Measurements from ENCODE around the gene EFNB3. TPM values are rescaled to one million over a fixed set of nuclear protein-coding genes. Genes with fewer than 3 reads are reported as not detected.

The EFNB3 gene
- polyA plus RNA-seq, 2 of the 4 experiments (the other 2 are of a cell fraction) = 1.7 to 1.9 TPM

DNA sequence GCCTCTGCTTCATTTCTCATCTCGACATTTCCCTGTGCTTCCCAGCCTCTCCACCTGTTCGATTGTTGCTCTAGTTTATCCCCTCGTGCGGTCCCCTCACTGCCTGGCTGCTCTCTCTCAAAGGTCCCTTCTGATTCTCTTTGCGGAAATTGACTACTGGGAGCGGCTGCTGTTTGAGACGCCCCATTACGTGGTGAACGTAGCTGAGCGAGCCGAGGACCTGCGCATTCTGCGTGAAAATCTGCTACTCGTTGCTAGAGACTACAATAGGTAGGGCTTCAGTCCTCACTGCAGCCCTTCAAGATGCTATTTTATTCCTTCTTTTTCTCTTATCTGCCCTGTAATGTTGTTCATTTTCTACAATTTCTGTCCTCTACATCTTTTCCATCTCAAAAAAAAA lies 52.0 kb downstream of the EFNB3 start:
- DNase-seq (ENCODE audit: low read depth in 1 of 2, low spot score in 1 of 2) (no peak), FAIRE-seq (no peak), ATAC-seq (no peak)
- no peak for TF ChIP-seq NPAS2 (CRISPR knock-in tag; IDR thresholded peaks at IDR 0.05; ENCODE audit: borderline replicate concordance)
- Histone ChIP-seq H3K4me2 (no peak overlapping the region), H3K9me3 (no peaks in the 10 kb centered on the region), H3K27ac (no peak overlapping the region), H3K4me1 (peaks cover 7% of the 10 kb centered on the region; the same call in 2 of the 3 replicates), H3K4me3 (no peak overlapping the region)
- CTCF ChIA-PET = interaction anchor here (0.6 to 3.1 kb wide), 4 partner anchors 13 to 190 kb away, joined by 4 to 19 read pairs (median 4); no protein-coding TSS in a partner anchor
- POLR2A ChIA-PET = no interaction called here
- WGBS (ENCODE audit: missing lambda C conversion rate) = 86% methylated on average over 14 of the region's 14 CpGs

Other genes starting within 250 kb of the EFNB3 start
- 14.4 and 18.2 TPM in 2 replicates for gene ZBTB4, start 225.6 kb upstream of the EFNB3 start, polyA plus RNA-seq (2011; rRNA removed)
- 24.4 to 29.5 TPM (median 28.2 TPM) in 3 replicates for gene ZBTB4, start 225.6 kb upstream of the EFNB3 start, polyA plus RNA-seq (2017; fragmentation: RNase III; extraction: RNeasy Plus Mini Kit Qiagen cat#74134 plus additional on column Dnase treatment)
- not detected in 2 replicates for gene SLC35G6, start 223.8 kb upstream of the EFNB3 start, polyA plus RNA-seq (2011; rRNA removed)
- gene SLC35G6, start 223.8 kb upstream of the EFNB3 start, polyA plus RNA-seq (2017; fragmentation: RNase III; extraction: RNeasy Plus Mini Kit Qiagen cat#74134 plus additional on column Dnase treatment) = not detected in 3 replicates
- 22.8 and 57.1 TPM in 2 replicates for gene POLR2A, start 220.8 kb upstream of the EFNB3 start, polyA plus RNA-seq (2011; rRNA removed)
- 65.6 to 69.6 TPM (median 67.4 TPM) in 3 replicates for gene POLR2A, start 220.8 kb upstream of the EFNB3 start, polyA plus RNA-seq (2017; fragmentation: RNase III; extraction: RNeasy Plus Mini Kit Qiagen cat#74134 plus additional on column Dnase treatment)
- 11.9 and 12.4 TPM in 2 replicates for gene TNFSF12, start 156.1 kb upstream of the EFNB3 start, polyA plus RNA-seq (2011; rRNA removed)
- gene TNFSF12, start 156.1 kb upstream of the EFNB3 start, polyA plus RNA-seq (2017; fragmentation: RNase III; extraction: RNeasy Plus Mini Kit Qiagen cat#74134 plus additional on column Dnase treatment) = 7.9 to 9.9 TPM (median 9.7 TPM) in 3 replicates
- 1.0 TPM in 2 replicates for gene TNFSF13, start 146.5 kb upstream of the EFNB3 start, polyA plus RNA-seq (2011; rRNA removed)
- gene TNFSF13, start 146.5 kb upstream of the EFNB3 start, polyA plus RNA-seq (2017; fragmentation: RNase III; extraction: RNeasy Plus Mini Kit Qiagen cat#74134 plus additional on column Dnase treatment) = 0.41 to 0.78 TPM (median 0.61 TPM) in 3 replicates
- 150 and 165 TPM in 2 replicates for gene SENP3, start 143.3 kb upstream of the EFNB3 start, polyA plus RNA-seq (2011; rRNA removed)
- 104 to 119 TPM (median 114 TPM) in 3 replicates for gene SENP3, start 143.3 kb upstream of the EFNB3 start, polyA plus RNA-seq (2017; fragmentation: RNase III; extraction: RNeasy Plus Mini Kit Qiagen cat#74134 plus additional on column Dnase treatment)
- 14.9 and 17.7 TPM in 2 replicates for gene CD68, start 125.6 kb upstream of the EFNB3 start, polyA plus RNA-seq (2011; rRNA removed)
- 6.5 to 11.6 TPM (median 9.8 TPM) in 3 replicates for gene CD68, start 125.6 kb upstream of the EFNB3 start, polyA plus RNA-seq (2017; fragmentation: RNase III; extraction: RNeasy Plus Mini Kit Qiagen cat#74134 plus additional on column Dnase treatment)
- gene MPDU1, start 121.3 kb upstream of the EFNB3 start, polyA plus RNA-seq (2011; rRNA removed) = 148 and 204 TPM in 2 replicates
- 126 to 134 TPM (median 127 TPM) in 3 replicates for gene MPDU1, start 121.3 kb upstream of the EFNB3 start, polyA plus RNA-seq (2017; fragmentation: RNase III; extraction: RNeasy Plus Mini Kit Qiagen cat#74134 plus additional on column Dnase treatment)
- gene SOX15, start 115.1 kb upstream of the EFNB3 start, polyA plus RNA-seq (2011; rRNA removed) = 0.05 and 0.11 TPM in 2 replicates
- 0.19 to 0.30 TPM (median 0.22 TPM) in 3 replicates for gene SOX15, start 115.1 kb upstream of the EFNB3 start, polyA plus RNA-seq (2017; fragmentation: RNase III; extraction: RNeasy Plus Mini Kit Qiagen cat#74134 plus additional on column Dnase treatment)
- 40.7 and 45.3 TPM in 2 replicates for gene FXR2, start 90.3 kb upstream of the EFNB3 start, polyA plus RNA-seq (2011; rRNA removed)
- 38.9 to 45.2 TPM (median 42.9 TPM) in 3 replicates for gene FXR2, start 90.3 kb upstream of the EFNB3 start, polyA plus RNA-seq (2017; fragmentation: RNase III; extraction: RNeasy Plus Mini Kit Qiagen cat#74134 plus additional on column Dnase treatment)
- 38.1 and 44.4 TPM in 2 replicates for gene SAT2, start 77.4 kb upstream of the EFNB3 start, polyA plus RNA-seq (2011; rRNA removed)
- 59.8 to 76.3 TPM (median 70.1 TPM) in 3 replicates for gene SAT2, start 77.4 kb upstream of the EFNB3 start, polyA plus RNA-seq (2017; fragmentation: RNase III; extraction: RNeasy Plus Mini Kit Qiagen cat#74134 plus additional on column Dnase treatment)
- gene SHBG, start 75.1 kb upstream of the EFNB3 start, polyA plus RNA-seq (2011; rRNA removed) = 0.31 and 0.34 TPM in 2 replicates
- 0.37 to 0.63 TPM (median 0.50 TPM) in 3 replicates for gene SHBG, start 75.1 kb upstream of the EFNB3 start, polyA plus RNA-seq (2017; fragmentation: RNase III; extraction: RNeasy Plus Mini Kit Qiagen cat#74134 plus additional on column Dnase treatment)
- gene ATP1B2, start 54.3 kb upstream of the EFNB3 start, polyA plus RNA-seq (2011; rRNA removed) = 0.16 and 0.20 TPM in 2 replicates
- 0.05 to 0.26 TPM (median 0.10 TPM) in 3 replicates for gene ATP1B2, start 54.3 kb upstream of the EFNB3 start, polyA plus RNA-seq (2017; fragmentation: RNase III; extraction: RNeasy Plus Mini Kit Qiagen cat#74134 plus additional on column Dnase treatment)
- 65.9 and 80.1 TPM in 2 replicates for gene TP53, start 17.7 kb upstream of the EFNB3 start, polyA plus RNA-seq (2011; rRNA removed)
- 53.1 to 64.0 TPM (median 59.4 TPM) in 3 replicates for gene TP53, start 17.7 kb upstream of the EFNB3 start, polyA plus RNA-seq (2017; fragmentation: RNase III; extraction: RNeasy Plus Mini Kit Qiagen cat#74134 plus additional on column Dnase treatment)
- gene WRAP53, start 16.7 kb upstream of the EFNB3 start, polyA plus RNA-seq (2011; rRNA removed) = 15.9 and 17.4 TPM in 2 replicates
- gene WRAP53, start 16.7 kb upstream of the EFNB3 start, polyA plus RNA-seq (2017; fragmentation: RNase III; extraction: RNeasy Plus Mini Kit Qiagen cat#74134 plus additional on column Dnase treatment) = 33.8 to 34.0 TPM (median 33.9 TPM) in 3 replicates
- gene DNAH2, start 12.5 kb downstream of the EFNB3 start, polyA plus RNA-seq (2011; rRNA removed) = 0.08 TPM in 2 replicates
- gene DNAH2, start 12.5 kb downstream of the EFNB3 start, polyA plus RNA-seq (2017; fragmentation: RNase III; extraction: RNeasy Plus Mini Kit Qiagen cat#74134 plus additional on column Dnase treatment) = 0.01 to 0.05 TPM (median 0.03 TPM) in 3 replicates
- 1.3 and 3.3 TPM in 2 replicates for gene KDM6B, start 129.0 kb downstream of the EFNB3 start, polyA plus RNA-seq (2011; rRNA removed)
- gene KDM6B, start 129.0 kb downstream of the EFNB3 start, polyA plus RNA-seq (2017; fragmentation: RNase III; extraction: RNeasy Plus Mini Kit Qiagen cat#74134 plus additional on column Dnase treatment) = 7.6 to 10.2 TPM (median 8.8 TPM) in 3 replicates
- 0.48 and 0.57 TPM in 2 replicates for gene TMEM88, start 149.9 kb downstream of the EFNB3 start, polyA plus RNA-seq (2011; rRNA removed)
- gene TMEM88, start 149.9 kb downstream of the EFNB3 start, polyA plus RNA-seq (2017; fragmentation: RNase III; extraction: RNeasy Plus Mini Kit Qiagen cat#74134 plus additional on column Dnase treatment) = 0.17 to 0.73 TPM (median 0.33 TPM) in 3 replicates
- gene NAA38, start 152.4 kb downstream of the EFNB3 start, polyA plus RNA-seq (2011; rRNA removed) = 98.9 and 102 TPM in 2 replicates
- 268 to 287 TPM (median 275 TPM) in 3 replicates for gene NAA38, start 152.4 kb downstream of the EFNB3 start, polyA plus RNA-seq (2017; fragmentation: RNase III; extraction: RNeasy Plus Mini Kit Qiagen cat#74134 plus additional on column Dnase treatment)
- 17.7 and 20.4 TPM in 2 replicates for gene CYB5D1, start 152.8 kb downstream of the EFNB3 start, polyA plus RNA-seq (2011; rRNA removed)
- gene CYB5D1, start 152.8 kb downstream of the EFNB3 start, polyA plus RNA-seq (2017; fragmentation: RNase III; extraction: RNeasy Plus Mini Kit Qiagen cat#74134 plus additional on column Dnase treatment) = 26.4 to 28.2 TPM (median 28.1 TPM) in 3 replicates
- gene CHD3, start 183.6 kb downstream of the EFNB3 start, polyA plus RNA-seq (2011; rRNA removed) = 56.3 and 69.7 TPM in 2 replicates
- gene CHD3, start 183.6 kb downstream of the EFNB3 start, polyA plus RNA-seq (2017; fragmentation: RNase III; extraction: RNeasy Plus Mini Kit Qiagen cat#74134 plus additional on column Dnase treatment) = 88.0 to 113 TPM (median 111 TPM) in 3 replicates
- 2.1 and 2.4 TPM in 2 replicates for gene RNF227, start 211.1 kb downstream of the EFNB3 start, polyA plus RNA-seq (2011; rRNA removed)
- 1.7 to 4.1 TPM (median 3.7 TPM) in 3 replicates for gene RNF227, start 211.1 kb downstream of the EFNB3 start, polyA plus RNA-seq (2017; fragmentation: RNase III; extraction: RNeasy Plus Mini Kit Qiagen cat#74134 plus additional on column Dnase treatment)
- gene KCNAB3, start 224.7 kb downstream of the EFNB3 start, polyA plus RNA-seq (2011; rRNA removed) = 2.4 and 2.7 TPM in 2 replicates
- gene KCNAB3, start 224.7 kb downstream of the EFNB3 start, polyA plus RNA-seq (2017; fragmentation: RNase III; extraction: RNeasy Plus Mini Kit Qiagen cat#74134 plus additional on column Dnase treatment) = 3.2 to 4.8 TPM (median 3.4 TPM) in 3 replicates
- 200 and 204 TPM in 2 replicates for gene TRAPPC1, start 226.7 kb downstream of the EFNB3 start, polyA plus RNA-seq (2011; rRNA removed)
- gene TRAPPC1, start 226.7 kb downstream of the EFNB3 start, polyA plus RNA-seq (2017; fragmentation: RNase III; extraction: RNeasy Plus Mini Kit Qiagen cat#74134 plus additional on column Dnase treatment) = 314 to 336 TPM (median 328 TPM) in 3 replicates
- gene CNTROB, start 227.0 kb downstream of the EFNB3 start, polyA plus RNA-seq (2011; rRNA removed) = 23.2 and 28.3 TPM in 2 replicates
- 56.4 to 59.4 TPM (median 57.0 TPM) in 3 replicates for gene CNTROB, start 227.0 kb downstream of the EFNB3 start, polyA plus RNA-seq (2017; fragmentation: RNase III; extraction: RNeasy Plus Mini Kit Qiagen cat#74134 plus additional on column Dnase treatment)